Coronary artery (tissue), 2 donors: ENCODE results near the gene ORAI1.

ENCODE experiments used
- DNase-seq: peaks from one replicate; pipeline ENCODE4 v3.0.0-alpha.2; 2017; ENCODE audit warnings: low spot score
- H3K27ac ChIP-seq, 2 donors: fragments of 200-600 bp; sonication (generic); one replicate each; pipeline ENCODE4 v1.5.1; 2016 to 2019
- H3K4me3 ChIP-seq: fragments of 200-600 bp; sonication (generic); 2 replicates; pipeline ENCODE4 v1.5.1; 2016; ENCODE audit warnings: mild to moderate bottlenecking, moderate library complexity
- TF ChIP-seq, protein P1 (sequence below): fragments of 200-600 bp; sonication (generic); IDR thresholded peaks from one replicate; pipeline ENCODE4 v1.5.1; 2019; ENCODE audit warnings: antibody characterized with exemption

Gene ORAI1

DNA sequence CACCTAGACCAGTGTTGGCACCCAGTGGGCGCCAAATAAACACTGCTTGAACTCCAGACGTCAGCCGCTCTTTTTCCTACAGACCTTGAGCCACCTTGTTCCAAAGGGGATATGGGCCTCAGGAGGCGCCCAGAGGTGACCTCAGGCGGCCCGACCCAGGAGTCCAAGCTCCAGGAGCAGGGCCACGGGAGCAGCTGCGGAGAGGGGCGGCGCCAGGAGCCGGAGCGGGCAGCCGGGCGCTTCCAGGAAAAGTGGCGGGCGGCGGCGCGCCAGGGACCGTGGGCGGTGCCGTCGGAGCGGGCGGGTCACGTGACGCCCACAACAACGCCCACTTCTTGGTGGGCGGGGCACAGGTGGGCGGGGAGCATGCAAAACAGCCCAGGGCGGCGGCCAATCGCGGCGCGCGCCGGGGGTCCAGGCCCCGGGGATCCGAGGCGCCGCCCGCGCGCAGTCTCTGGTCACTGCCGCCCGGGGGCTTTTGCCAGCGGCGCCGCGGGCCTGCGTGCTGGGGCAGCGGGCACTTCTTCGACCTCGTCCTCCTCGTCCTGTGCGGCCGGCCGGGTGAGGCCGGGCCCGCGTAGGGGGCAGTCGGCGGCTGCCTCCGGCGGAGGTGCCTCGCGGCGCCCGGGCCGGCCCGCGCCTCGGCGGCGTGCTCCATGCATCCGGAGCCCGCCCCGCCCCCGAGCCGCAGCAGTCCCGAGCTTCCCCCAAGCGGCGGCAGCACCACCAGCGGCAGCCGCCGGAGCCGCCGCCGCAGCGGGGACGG is at the start of gene ORAI1:
Gene ORAI1, plus strand, starts transcription at position 444 of the 766 bp plus-strand sequence.
- Histone ChIP-seq H3K27ac (peak within 1 kb of the TSS; percentile 82 to 96), H3K4me3 (peak within 1 kb of the TSS; percentile 76)
- DNase-seq: peak; percentile 95
- TF ChIP-seq, protein P1, sequence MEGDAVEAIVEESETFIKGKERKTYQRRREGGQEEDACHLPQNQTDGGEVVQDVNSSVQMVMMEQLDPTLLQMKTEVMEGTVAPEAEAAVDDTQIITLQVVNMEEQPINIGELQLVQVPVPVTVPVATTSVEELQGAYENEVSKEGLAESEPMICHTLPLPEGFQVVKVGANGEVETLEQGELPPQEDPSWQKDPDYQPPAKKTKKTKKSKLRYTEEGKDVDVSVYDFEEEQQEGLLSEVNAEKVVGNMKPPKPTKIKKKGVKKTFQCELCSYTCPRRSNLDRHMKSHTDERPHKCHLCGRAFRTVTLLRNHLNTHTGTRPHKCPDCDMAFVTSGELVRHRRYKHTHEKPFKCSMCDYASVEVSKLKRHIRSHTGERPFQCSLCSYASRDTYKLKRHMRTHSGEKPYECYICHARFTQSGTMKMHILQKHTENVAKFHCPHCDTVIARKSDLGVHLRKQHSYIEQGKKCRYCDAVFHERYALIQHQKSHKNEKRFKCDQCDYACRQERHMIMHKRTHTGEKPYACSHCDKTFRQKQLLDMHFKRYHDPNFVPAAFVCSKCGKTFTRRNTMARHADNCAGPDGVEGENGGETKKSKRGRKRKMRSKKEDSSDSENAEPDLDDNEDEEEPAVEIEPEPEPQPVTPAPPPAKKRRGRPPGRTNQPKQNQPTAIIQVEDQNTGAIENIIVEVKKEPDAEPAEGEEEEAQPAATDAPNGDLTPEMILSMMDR: no peak

DNA sequence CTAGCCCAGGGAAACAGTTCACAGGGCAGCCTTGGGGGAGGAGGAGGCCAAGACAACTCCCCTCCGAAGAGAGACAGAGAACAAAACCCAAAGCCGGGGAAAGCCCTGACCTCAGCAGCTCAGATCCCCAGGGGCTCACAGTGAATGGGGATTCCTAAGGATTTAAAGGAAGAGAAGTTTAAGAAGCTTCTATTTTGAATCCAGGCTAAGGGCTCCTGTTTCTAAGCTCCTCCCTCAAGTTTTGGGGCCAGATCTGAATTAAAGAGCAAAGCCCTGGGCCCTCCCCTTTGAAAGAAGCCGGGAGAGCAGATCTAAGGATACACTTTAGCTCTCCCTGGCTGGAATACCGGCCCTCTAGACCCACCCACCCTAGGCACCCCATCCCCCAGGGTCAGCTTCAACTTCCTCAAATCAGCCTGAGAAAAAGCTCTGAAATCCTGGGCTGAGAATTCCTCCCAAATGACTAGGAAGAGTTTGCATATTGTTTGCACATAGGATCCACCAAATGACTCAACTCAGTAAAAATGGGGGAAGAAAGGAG is 49.4 kb upstream of the ORAI1 start:
- H3K4me3 ChIP-seq: no peak overlapping the region
- DNase-seq: no peak

DNA sequence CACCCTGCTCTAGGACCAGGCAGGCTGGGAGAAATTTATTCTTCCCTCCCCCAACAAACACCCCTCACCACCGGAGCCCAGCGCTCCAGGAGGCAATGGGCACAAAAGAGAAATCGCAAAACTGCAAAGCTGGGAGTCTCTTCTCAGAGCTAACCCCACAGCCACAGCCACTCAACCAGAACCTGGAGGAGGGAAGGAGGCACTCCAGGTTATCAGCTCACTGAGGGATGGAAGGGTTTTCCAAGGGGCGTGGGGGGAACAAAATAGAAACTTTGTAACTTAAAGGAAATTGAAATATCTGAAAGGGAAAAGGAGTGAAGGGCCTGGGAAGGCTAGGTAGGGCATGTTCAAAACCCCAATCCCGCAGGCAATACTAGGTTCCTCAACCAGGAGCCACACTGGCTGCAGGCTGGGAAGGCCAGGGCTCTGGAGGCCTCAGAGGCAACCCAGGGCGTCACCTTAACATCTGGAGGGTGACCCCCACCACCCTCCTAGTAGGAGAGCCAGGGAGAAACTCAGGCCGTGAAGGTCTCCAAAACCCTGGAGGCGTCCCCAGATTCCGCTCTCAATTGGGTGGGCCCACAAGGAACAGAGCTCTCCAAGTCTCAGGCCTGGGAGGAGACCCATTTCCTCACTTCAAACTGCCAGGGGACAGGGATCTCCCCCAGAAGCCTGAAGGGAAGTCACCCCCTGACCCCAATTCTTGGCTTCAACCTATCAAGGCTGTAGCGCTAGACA is 48.7 kb upstream of the ORAI1 start:
- H3K27ac ChIP-seq: peak overlapping the region in 1 of 2 donors; percentile 74
- no peak for DNase-seq

More for the DNA sequence above, 49.4 kb upstream of the ORAI1 start:
- peak overlapping the region; percentile 23 to 74 for H3K27ac ChIP-seq
- TF ChIP-seq, protein P1: no peak

DNA sequence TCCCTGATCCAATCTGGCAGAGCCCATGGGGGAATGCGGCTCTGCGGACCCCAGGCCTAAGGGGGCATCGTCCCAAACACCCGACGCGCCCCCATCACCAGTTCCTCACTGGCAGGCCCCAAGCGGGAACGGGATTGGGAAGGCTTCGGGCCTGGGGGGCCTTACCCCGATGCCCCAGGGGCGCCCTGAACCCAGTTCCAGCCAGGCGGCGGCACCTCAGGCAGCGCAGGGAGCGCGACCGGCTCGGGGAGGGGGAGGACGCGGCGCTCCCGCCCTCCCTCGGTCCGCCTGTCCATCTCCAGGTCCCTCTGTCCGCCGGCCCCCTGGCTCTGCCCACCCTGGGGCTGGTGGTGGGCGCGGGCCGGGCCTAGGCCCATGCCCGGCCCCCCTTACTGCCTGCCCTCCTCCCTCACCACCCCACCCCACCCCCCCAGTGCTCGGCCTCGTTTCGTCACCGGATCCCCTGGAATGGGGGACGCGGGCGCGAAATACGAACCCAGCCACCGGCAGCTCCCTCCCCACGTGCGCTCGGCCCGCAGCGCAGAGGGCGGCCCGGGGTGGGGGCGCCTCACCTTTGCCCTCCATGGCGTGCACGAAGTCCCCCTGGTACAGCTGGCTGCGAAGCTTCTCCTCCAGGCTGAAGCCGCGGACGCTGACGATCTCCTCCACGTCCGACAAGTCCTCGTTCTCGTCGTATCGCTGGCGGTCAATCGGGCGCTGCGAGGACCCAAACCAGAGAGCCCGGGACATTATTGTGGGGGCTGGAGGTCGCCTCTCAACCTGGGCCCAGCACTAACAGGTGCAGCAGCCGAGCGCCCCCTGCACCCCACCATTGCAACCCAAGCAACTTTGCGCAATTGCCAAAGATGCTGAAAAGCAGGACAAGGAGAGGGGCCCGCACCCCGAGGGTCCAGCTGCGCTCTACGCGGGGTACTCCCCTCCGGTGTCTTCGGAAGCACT is 47.8 kb upstream of the ORAI1 start:
- peak; percentile 80 for DNase-seq
- H3K4me3 ChIP-seq: peak overlapping the region; percentile 87
- peak overlapping the region; percentile 55 to 74 for H3K27ac ChIP-seq
- TF ChIP-seq, protein P1: no peak

More for the DNA sequence above, 48.7 kb upstream of the ORAI1 start:
- peak overlapping the region; percentile 87 for H3K4me3 ChIP-seq
- TF ChIP-seq, protein P1: no peak

DNA sequence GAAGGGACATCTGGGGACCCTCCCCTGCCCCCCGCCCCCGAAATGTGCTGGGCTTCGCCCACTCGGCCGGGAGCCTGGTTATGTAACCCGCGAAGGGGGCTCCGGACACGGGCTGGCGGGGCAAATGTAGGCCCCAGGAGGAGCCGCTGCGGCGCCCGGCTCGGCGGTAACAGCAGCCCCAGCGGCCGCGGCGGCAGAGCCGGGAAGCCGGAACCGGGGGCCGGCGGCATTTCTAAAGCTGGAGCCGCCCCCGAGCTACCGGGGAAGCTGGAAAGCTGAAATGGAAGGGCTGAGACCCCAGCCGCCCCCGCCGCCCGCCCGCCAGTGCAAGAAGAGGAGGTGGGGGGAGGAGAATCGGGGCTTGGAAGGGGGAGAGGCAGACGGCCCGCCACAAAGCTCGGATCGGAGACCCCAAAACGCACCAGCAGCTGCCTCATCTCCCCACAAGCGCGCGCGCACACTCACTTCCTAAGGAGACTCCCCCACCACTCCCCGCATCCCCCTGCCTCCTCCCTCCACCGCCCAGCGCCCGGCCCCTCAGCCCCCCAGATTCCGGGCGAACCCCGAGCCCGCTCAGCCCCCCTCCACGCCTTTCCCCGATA is 47.0 kb upstream of the ORAI1 start:
- Histone ChIP-seq H3K4me3 (peak overlapping the region; percentile 87), H3K27ac (peak overlapping the region; percentile 55 to 74)
- no peak for DNase-seq
- TF ChIP-seq, protein P1: no peak
